OCI-LY3 (cell line): ENCODE data around the gene SLC45A3.
A peak's percentile ranks its signal among the peaks of the same experiment; 100 is the strongest.

Experiments
- H2AFZ ChIP-seq: fragments of 200-600, 300-600 bp; shearing (Covaris generic); 2 replicates; pipeline ENCODE4 v1.6.0; 2014; ENCODE audit warnings: antibody characterized with exemption, low read depth, low read length
- H3K27ac ChIP-seq: fragments of 200-600, 300-600 bp; sonication (generic); 2 replicates; pipeline ENCODE4 v1.5.1; 2014; ENCODE audit warnings: mild to moderate bottlenecking, low read length, moderate library complexity, mixed read lengths
- H3K27me3 ChIP-seq: fragments of 200-600, 300-600 bp; sonication (generic); 2 replicates; pipeline ENCODE4 v1.6.1; 2014; ENCODE audit warnings: low read depth, low read length, mixed read lengths
- H3K36me3 ChIP-seq: fragments of 200-600, 300-600 bp; sonication (generic); replicated peaks from 2 replicates; pipeline ENCODE3; 2014; ENCODE audit warnings: low read depth, low read length, mixed read lengths
- H3K4me1 ChIP-seq: fragments of 300-600, 200-600 bp; sonication (generic); 2 replicates; pipeline ENCODE4 v1.6.1; 2014; ENCODE audit warnings: low read length, mixed read lengths
- H3K4me2 ChIP-seq: fragments of 200-600, 300-600 bp; sonication (generic); 2 replicates; pipeline ENCODE4 v1.6.1; 2014; ENCODE audit warnings: low read length, mixed read lengths
- H3K4me3 ChIP-seq: fragments of 300-600, 200-600 bp; sonication (generic); 2 replicates; pipeline ENCODE4 v1.5.1; 2014; ENCODE audit warnings: antibody characterized with exemption, mild to moderate bottlenecking, low read length, moderate library complexity
- H3K79me2 ChIP-seq: fragments of 300-600, 200-600 bp; shearing (Covaris generic); 2 replicates; pipeline ENCODE4 v1.6.1; 2014; ENCODE audit warnings: mild to moderate bottlenecking, low read length, mixed read lengths
- H3K9ac ChIP-seq: fragments of 300-600, 200-600 bp; shearing (Covaris generic); 2 replicates; pipeline ENCODE4 v1.6.0; 2014; ENCODE audit warnings: mild to moderate bottlenecking, low read length, moderate library complexity
- H3K9me3 ChIP-seq: fragments of 200-600, 300-600 bp; shearing (Covaris generic); 2 replicates; pipeline ENCODE4 v1.6.1; 2014; ENCODE audit warnings: low read length, mixed read lengths; ENCODE audit not compliant: insufficient read depth
- H4K20me1 ChIP-seq: fragments of 200-600, 300-600 bp; sonication (generic); 2 replicates; pipeline ENCODE4 v1.6.1; 2016; ENCODE audit warnings: low read length, mixed read lengths; ENCODE audit not compliant: insufficient read depth
- EZH2phosphoT487 ChIP-seq: fragments of 200-600 bp; shearing (Covaris generic); IDR thresholded peaks from 2 replicates; pipeline ENCODE4 v1.6.1; 2018; ENCODE audit warnings: antibody characterized with exemption, mixed run types, low read depth
- TF ChIP-seq, protein P1 (sequence below): fragments of 200-600, 300-600 bp; sonication (generic); IDR thresholded peaks from 2 replicates; pipeline ENCODE4 v1.5.1; 2014; ENCODE audit warnings: antibody characterized with exemption, low read length, low read depth

Gene SLC45A3

DNA sequence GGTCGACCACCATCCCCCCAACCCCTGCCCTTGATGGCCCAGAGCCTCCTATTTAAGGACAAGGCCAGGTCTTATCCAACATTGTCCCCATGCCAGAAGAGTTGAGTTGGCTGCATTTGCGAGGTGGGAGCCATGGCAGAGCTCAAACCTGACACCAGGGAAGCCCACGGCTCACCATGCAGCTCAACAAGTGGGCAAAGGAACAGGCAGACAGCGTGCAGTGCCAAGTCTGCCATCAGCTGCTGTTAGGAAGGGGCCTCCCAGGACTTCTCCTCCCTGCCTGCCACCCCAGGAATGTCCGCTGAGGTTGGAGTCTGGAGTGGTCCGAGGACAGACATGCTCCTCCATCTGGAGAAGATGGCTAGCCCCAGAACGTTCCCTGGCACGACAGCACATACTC, 19.9 kb downstream of the SLC45A3 start:
- Histone ChIP-seq H3K36me3 (peaks cover 24% of the 10 kb centered on the region), H2AFZ (no peak overlapping the region), H3K9ac (no peak overlapping the region), H3K9me3 (no peaks in the 10 kb centered on the region), H3K27me3 (no peaks in the 10 kb centered on the region), H3K4me1 (peaks cover 18% of the 10 kb centered on the region), H3K4me3 (no peak overlapping the region), H3K79me2 (0 out of 2 replicates have a peak, but pooled peaks cover 3% of the 10 kb centered on the region), H3K4me2 (no peak overlapping the region), H3K27ac (no peak overlapping the region), H4K20me1 (0 out of 2 replicates have a peak, but pooled peaks cover 3% of the 10 kb centered on the region)
- TF ChIP-seq EZH2phosphoT487: no peak
- TF ChIP-seq, protein P1, sequence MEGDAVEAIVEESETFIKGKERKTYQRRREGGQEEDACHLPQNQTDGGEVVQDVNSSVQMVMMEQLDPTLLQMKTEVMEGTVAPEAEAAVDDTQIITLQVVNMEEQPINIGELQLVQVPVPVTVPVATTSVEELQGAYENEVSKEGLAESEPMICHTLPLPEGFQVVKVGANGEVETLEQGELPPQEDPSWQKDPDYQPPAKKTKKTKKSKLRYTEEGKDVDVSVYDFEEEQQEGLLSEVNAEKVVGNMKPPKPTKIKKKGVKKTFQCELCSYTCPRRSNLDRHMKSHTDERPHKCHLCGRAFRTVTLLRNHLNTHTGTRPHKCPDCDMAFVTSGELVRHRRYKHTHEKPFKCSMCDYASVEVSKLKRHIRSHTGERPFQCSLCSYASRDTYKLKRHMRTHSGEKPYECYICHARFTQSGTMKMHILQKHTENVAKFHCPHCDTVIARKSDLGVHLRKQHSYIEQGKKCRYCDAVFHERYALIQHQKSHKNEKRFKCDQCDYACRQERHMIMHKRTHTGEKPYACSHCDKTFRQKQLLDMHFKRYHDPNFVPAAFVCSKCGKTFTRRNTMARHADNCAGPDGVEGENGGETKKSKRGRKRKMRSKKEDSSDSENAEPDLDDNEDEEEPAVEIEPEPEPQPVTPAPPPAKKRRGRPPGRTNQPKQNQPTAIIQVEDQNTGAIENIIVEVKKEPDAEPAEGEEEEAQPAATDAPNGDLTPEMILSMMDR: no peak

DNA sequence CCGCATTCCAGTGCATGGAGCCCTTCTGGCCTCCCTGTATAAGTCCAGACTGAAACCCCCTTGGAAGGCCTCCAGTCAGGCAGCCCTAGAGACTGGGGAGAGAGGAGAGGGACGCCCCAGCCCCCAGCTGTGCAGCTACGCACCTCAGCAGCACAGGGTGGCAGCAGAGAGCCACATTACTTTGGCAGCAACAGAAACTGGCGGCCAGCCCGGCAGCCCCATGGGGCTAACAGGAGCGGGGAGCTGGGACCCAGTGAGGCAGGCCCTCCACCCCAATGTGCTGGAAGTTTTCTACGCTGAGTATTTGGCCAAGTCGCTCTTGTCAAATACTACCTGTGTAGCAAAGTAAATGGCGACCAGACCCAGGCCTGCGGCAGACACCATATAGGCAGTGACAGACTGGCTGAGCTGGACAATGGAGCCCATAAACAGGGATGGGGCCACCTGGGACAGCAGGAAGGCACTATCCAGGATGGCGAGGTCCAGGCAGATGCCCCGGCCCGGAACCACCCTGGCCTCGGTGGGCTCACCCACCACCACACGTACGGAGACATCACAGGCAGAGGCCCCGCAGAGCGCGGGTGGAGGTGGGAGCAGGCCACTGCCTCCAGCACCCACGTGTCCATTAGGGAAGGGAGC, 21.2 kb downstream of the SLC45A3 start:
- Histone ChIP-seq H3K9ac (no peak overlapping the region), H3K27ac (no peak overlapping the region), H3K27me3 (no peaks in the 10 kb centered on the region), H3K4me1 (peaks cover 5% of the 10 kb centered on the region), H3K9me3 (no peaks in the 10 kb centered on the region), H2AFZ (no peak overlapping the region), H3K79me2 (no peaks in the 10 kb centered on the region), H3K36me3 (peaks cover 18% of the 10 kb centered on the region), H3K4me3 (no peak overlapping the region), H3K4me2 (0 out of 2 replicates have a peak overlapping the region, but pooled peaks have one; percentile 11), H4K20me1 (0 out of 2 replicates have a peak, but pooled peaks cover 3% of the 10 kb centered on the region)
- no peak for TF ChIP-seq EZH2phosphoT487
- TF ChIP-seq, protein P1: peak; percentile 96

DNA sequence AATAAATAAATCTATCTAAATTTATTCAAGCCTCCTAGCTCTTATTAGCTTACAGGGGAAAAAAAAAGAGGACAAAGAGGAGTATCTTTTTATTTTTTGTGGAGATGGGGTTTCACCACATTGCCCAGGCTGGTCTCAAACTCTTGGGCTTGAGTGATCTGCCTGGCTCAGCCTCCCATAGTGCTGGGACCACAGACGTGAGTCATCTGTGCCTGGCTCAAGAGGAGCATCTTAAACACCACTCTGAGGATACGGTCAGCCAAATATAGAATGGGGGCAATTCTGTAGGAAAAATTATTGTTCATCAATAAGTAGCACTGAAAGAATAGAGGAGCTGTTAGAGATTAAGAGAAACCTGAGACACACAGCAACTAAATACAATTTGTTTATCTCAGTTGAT, 24.1 kb downstream of the SLC45A3 start:
- peaks cover 2% of the 10 kb centered on the region for H3K36me3 ChIP-seq

DNA sequence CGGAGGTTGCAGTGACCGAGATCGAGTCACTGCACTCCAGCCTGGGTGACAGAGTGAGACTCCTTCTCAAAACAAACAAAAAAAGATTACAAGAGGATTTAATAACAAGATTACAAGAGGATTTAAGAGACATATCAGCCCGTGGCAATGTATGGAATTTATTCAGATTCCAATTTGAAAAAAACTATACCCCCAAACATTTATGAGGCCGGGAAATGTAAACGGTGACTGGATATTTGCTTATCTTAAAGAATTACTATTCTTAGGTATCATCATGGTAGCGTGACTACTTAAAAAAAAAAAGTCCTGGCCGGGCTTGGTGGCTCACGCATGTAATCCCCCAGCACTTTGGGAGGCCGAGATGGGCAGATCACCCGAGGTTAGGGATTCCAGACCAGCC, 27.3 kb downstream of the SLC45A3 start:
- no peak overlapping the region for H3K9ac ChIP-seq
- H3K27ac ChIP-seq: no peak overlapping the region
- H3K27me3 ChIP-seq: no peaks in the 10 kb centered on the region
- no peaks in the 10 kb centered on the region for H3K36me3 ChIP-seq
- no peaks in the 10 kb centered on the region for H3K9me3 ChIP-seq
- no peaks in the 10 kb centered on the region for H3K4me1 ChIP-seq
- no peak overlapping the region for H3K4me2 ChIP-seq
- no peak overlapping the region for H2AFZ ChIP-seq
- TF ChIP-seq EZH2phosphoT487: no peak
- TF ChIP-seq, protein P1: no peak
- no peaks in the 10 kb centered on the region for H3K79me2 ChIP-seq
- 0 out of 2 replicates have a peak, but pooled peaks cover 3% of the 10 kb centered on the region for H4K20me1 ChIP-seq
- H3K4me3 ChIP-seq: no peak overlapping the region

More for the DNA sequence above, 24.1 kb downstream of the SLC45A3 start:
- Histone ChIP-seq H3K27me3 (no peaks in the 10 kb centered on the region), H3K4me3 (no peak overlapping the region), H3K27ac (no peak overlapping the region), H2AFZ (no peak overlapping the region), H3K9me3 (no peaks in the 10 kb centered on the region), H4K20me1 (0 out of 2 replicates have a peak, but pooled peaks cover 3% of the 10 kb centered on the region), H3K4me1 (peaks cover 5% of the 10 kb centered on the region), H3K4me2 (no peak overlapping the region), H3K79me2 (no peaks in the 10 kb centered on the region), H3K9ac (no peak overlapping the region)
- TF ChIP-seq, protein P1: no peak
- no peak for TF ChIP-seq EZH2phosphoT487
